Bone marrow (tissue), 2 donors: Measurements from ENCODE around the gene RASSF4.
A peak's percentile ranks its signal among the peaks of the same experiment; 100 is the strongest.
"Not testable (repeated sequence)": the region's sequence is repeated elsewhere in the genome, so short reads cannot be mapped to it uniquely, and the experiment has no call there.

ENCODE experiments used
- DNase-seq, 2 donors: peaks; one replicate each; lab custom pipeline; 2025; lab: John Stamatoyannopoulos, UW

The RASSF4 gene

GRCh38 chr10:45003432-45004000, 43.9 kb downstream of the RASSF4 start:
- DNase-seq: no peak

- no peak for DNase-seq
These were observed 45.1 kb downstream of the RASSF4 start for GRCh38 chr10:45004661-45005060.

DNA sequence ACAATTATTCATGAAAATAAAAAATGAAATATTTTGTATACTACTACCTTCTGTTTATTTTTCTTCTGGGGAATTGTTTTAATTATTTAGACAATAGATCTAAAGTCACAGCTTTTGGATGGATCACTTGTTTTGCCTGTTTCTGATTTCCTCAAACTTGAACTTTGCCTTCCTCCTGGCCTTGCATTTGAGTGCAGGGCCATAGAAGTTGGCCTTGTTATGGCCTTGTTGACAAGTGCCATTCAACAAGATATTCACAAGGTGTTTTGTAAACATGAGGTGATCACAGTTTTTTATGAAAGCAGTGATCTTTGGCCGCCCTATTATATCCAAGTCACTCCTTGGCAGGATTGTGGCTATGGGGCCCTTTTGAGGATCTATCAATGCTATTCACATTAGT, 45.7 kb downstream of the RASSF4 start:
- no peak for DNase-seq

DNA sequence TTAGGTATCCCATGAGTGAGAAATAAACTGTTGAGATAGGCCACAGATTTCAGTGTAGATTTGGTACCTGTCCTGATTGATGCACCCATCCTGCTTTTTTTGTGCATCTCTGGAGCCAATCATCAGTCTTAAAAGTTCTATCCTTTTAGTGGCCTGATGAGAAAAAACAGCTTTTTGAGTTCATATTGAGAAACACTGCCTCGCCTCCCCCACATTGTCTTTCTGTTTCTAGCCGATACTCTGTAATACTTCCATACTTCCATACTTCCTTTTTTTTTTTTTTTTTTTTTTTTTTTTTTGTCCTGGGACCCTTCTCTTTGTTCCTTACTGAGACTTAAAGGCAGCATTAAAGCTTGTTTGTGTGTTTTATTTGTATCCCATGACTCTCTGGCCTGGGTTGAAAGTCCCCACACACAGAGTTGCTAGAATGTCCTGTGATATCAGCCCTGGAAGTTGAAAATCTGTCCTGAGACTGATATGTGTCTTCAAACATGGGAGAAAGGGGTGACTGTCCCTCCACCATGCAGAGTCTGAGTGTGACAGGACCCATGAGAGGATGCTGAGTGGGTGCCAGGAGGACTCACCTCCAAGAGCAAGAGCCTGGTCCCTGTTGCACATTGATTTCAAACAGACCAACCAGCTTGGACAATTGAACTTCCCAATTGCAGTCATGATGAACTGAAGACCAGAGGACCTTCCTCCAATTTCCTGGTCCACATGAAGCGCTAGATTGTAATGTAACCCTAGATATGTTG, 46.9 kb downstream of the RASSF4 start:
- DNase-seq: no peak

DNA sequence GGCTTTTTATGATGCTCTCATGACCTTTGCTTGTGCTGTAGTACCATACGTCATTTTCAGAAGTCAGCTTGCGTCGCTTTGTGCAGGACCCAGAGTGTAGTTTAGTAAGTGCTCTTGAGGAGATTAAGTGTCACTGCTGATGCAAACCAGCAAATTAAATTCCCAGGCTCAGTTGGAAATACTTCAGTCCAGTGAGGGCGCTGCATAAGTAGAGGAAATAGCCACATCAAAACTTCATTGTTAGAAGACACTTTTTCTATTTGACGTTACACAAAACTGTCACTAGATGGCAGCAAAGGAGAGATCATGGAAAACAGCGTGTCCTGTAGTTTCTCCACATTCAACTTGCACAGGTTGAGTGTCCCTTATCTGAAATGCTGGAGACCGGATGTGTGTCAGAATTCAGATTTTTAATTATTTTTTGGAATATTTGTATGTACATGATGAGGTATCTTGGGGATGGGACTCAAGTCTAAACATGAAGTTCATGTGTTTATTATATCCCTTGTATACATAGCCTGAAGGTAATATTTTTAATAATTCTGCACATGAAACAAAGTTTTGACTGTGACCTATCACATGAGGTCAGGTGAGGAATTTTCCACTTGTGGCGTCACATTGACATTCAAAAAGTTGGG, 49.0 kb downstream of the RASSF4 start:
- DNase-seq: peak in 1 of 2 donors; percentile 81

GRCh38 chr10:45014557-45014956, 55.0 kb downstream of the RASSF4 start:
- DNase-seq: not testable (repeated sequence)

DNA sequence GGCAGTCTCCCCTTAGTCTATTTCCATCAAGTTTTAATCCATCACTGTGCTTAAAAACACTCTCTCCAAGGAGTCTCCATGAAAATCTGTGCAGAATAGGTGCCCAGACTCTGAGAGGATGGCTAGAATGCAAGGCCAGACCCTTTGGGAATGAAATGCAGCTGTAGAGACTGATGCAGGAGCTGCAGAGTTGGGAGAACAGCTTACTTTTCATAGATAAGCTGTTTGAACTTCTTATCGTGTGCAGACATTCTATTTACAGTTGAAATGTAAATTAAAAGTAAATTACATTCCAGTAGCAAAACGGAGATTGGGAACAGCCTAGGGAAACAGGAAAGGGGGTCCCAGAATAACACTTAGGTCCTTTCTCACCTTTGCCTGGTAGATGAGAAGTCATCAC, 56.0 kb downstream of the RASSF4 start:
- no peak for DNase-seq

GRCh38 chr10:45023426-45023825, 63.8 kb downstream of the RASSF4 start:
- no peak for DNase-seq

- DNase-seq: no peak
These were observed 74.7 kb downstream of the RASSF4 start for GRCh38 chr10:45034301-45034700.

DNA sequence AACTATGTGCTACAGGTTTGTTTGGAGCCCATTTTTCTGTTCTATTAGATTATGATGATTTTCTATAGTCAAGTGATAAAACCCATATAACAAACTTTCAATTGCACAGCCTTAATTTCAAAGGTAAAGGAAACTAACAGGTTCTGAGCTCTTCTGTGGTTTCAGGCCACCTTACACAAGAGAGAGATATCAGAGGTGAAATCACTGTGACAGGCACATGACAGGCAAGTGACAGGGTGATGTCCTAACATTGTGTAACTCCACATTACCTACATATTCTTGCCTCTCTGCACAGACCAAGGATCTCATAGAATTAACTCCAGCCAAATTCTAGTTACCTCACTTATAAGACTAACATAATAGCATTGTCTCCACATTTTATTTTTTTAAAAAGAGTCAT, 76.1 kb downstream of the RASSF4 start:
- DNase-seq: no peak

GRCh38 chr10:45040921-45041542, 81.4 kb downstream of the RASSF4 start:
- DNase-seq: no peak

GRCh38 chr10:45044290-45044689, 84.7 kb downstream of the RASSF4 start:
- DNase-seq: no peak
